MM.1S (cell line): Measurements from ENCODE around the gene ERCC5.

ENCODE experiments used
- EZH2 ChIP-seq: fragments of 300-600 bp; sonication (generic); optimal IDR thresholded peaks from 2 replicates; pipeline ENCODE3; 2017; ENCODE audit warnings: low read depth, mild to moderate bottlenecking, antibody characterized with exemption, low read length, mixed read lengths
- TF ChIP-seq, protein P1 (sequence below): fragments of 300-600 bp; sonication (generic); IDR thresholded peaks from 2 replicates; pipeline ENCODE4 v1.5.1; 2016; ENCODE audit warnings: antibody characterized with exemption, low read length, mixed read lengths

DNA sequence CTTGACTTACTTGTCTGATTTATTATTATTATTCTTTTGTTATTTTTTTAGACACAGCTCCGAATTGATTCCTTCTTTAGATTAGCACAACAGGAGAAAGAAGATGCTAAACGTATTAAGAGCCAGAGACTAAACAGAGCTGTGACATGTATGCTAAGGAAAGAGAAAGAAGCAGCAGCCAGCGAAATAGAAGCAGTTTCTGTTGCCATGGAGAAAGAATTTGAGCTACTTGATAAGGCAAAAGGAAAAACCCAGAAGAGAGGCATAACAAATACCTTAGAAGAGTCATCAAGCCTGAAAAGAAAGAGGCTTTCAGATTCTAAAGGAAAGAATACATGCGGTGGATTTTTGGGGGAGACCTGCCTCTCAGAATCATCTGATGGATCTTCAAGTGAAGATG is 29.4 kb downstream of the ERCC5 start:
- TF ChIP-seq EZH2 = no peak
- TF ChIP-seq, protein P1, sequence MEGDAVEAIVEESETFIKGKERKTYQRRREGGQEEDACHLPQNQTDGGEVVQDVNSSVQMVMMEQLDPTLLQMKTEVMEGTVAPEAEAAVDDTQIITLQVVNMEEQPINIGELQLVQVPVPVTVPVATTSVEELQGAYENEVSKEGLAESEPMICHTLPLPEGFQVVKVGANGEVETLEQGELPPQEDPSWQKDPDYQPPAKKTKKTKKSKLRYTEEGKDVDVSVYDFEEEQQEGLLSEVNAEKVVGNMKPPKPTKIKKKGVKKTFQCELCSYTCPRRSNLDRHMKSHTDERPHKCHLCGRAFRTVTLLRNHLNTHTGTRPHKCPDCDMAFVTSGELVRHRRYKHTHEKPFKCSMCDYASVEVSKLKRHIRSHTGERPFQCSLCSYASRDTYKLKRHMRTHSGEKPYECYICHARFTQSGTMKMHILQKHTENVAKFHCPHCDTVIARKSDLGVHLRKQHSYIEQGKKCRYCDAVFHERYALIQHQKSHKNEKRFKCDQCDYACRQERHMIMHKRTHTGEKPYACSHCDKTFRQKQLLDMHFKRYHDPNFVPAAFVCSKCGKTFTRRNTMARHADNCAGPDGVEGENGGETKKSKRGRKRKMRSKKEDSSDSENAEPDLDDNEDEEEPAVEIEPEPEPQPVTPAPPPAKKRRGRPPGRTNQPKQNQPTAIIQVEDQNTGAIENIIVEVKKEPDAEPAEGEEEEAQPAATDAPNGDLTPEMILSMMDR = no peak
